HepG2 (cell line): ENCODE measurements around the gene CACNA1D. TPM values are rescaled to one million over a fixed set of nuclear protein-coding genes. Genes with fewer than 3 reads are reported as not detected.

ENCODE experiments used
- ATAC-seq: fragments of 200-7000 bp; cut with Tn5 transposase; 3 replicates; pipeline ENCODE4 v1.9.1; 2020; ENCODE audit warnings: mild to moderate bottlenecking, moderate library complexity
- BruUV-seq: library from RNA; stranded (reverse); fragments of 400-500 nt; replicated peaks from 2 replicates; lab custom pipeline; 2021; lab: Mats Ljungman, UMichigan
- CTCF ChIA-PET: fragments of 300-600 bp; formaldehyde crosslinking; extraction: SDS; loops from one replicate; lab custom pipeline; 2021; ENCODE audit warnings: low total read pairs, inconsistent platforms, low intra/inter-chr PET ratio; lab: Yijun Ruan, JAX
- POLR2A ChIA-PET: fragments of 350-600 bp; sonication (Branson Sonifier 250); formaldehyde crosslinking; loops from one replicate; lab custom pipeline; 2020; ENCODE audit warnings: antibody characterized with exemption, inconsistent platforms; lab: Yijun Ruan, JAX
- DNase-seq: peaks from one replicate; pipeline ENCODE4 v3.0.0-alpha.2; 2015; ENCODE audit warnings: low spot score
- FAIRE-seq: peaks from 3 replicates; lab custom pipeline; 2011; peaks lifted over from hg19 to GRCh38; lab: Jason Lieb, UNC
- H2AFZ ChIP-seq: one replicate; pipeline ENCODE4 v1.6.1; 2011; ENCODE audit warnings: low read length, inconsistent platforms
- H3K27ac ChIP-seq: fragments of 300-600 bp; 3 replicates; pipeline ENCODE4 v1.8.0; 2011; ENCODE audit warnings: mixed run types, mild to moderate bottlenecking, mixed read lengths, low read length, inconsistent platforms; ENCODE audit not compliant: insufficient read depth; ENCODE audit errors: extremely low read length
- H3K27me3 ChIP-seq, 2 experiments: fragments of 200-600 bp in 1 of 2; 2 replicates in 1 of 2; 3 replicates in 1 of 2; pipeline versions ENCODE4 v1.6.0 to v1.8.0; 2011; ENCODE audit warnings: low read length in 2 of 2, mild to moderate bottlenecking in 2 of 2, moderate library complexity in 2 of 2, inconsistent platforms in 1 of 2; ENCODE audit not compliant: insufficient read depth in 2 of 2, control insufficient read depth in 1 of 2
- H3K36me3 ChIP-seq, 2 experiments: fragments of 200-600 bp in 1 of 2; replicated peaks in 1 of 2; 2 replicates in 1 of 2; 3 replicates in 1 of 2; pipeline versions ENCODE4 v1.5.1 to v1.8.0; 2011; ENCODE audit warnings: low read length in 2 of 2, inconsistent platforms in 1 of 2; ENCODE audit not compliant: insufficient read depth in 2 of 2, control insufficient read depth in 1 of 2
- H3K4me1 ChIP-seq: 2 replicates; pipeline ENCODE4 v1.5.1; 2012; ENCODE audit warnings: low read length, inconsistent platforms; ENCODE audit not compliant: insufficient read depth
- H3K4me2 ChIP-seq: 2 replicates; pipeline ENCODE4 v1.6.0; 2011; ENCODE audit warnings: low read depth, low read length, inconsistent platforms
- H3K4me3 ChIP-seq, 3 experiments: fragments of 200-600 bp in 1 of 3; sonication (generic), shearing (Covaris generic) in 1 of 3; replicated peaks in 1 of 3; 2 replicates each; pipeline ENCODE4 v1.5.1; 2011 to 2016; ENCODE audit warnings: low read length in 3 of 3, inconsistent platforms in 2 of 3, low read depth in 2 of 3, mild to moderate bottlenecking in 2 of 3, control low read depth in 1 of 3, mixed read lengths in 1 of 3; ENCODE audit not compliant: insufficient read depth in 1 of 3
- H3K79me2 ChIP-seq: one replicate; pipeline ENCODE4 v1.6.1; 2011; ENCODE audit warnings: low read length, inconsistent platforms; ENCODE audit not compliant: insufficient read depth
- H3K9ac ChIP-seq: 2 replicates; pipeline ENCODE4 v1.6.0; 2011; ENCODE audit warnings: mild to moderate bottlenecking, low read depth, low read length, inconsistent platforms; ENCODE audit not compliant: insufficient read depth
- H3K9me3 ChIP-seq: 2 replicates; pipeline ENCODE4 v1.5.1; 2012; ENCODE audit warnings: mild to moderate bottlenecking, low read length
- H4K20me1 ChIP-seq: 2 replicates; pipeline ENCODE4 v1.6.0; 2011; ENCODE audit warnings: inconsistent platforms, mild to moderate bottlenecking, low read length, moderate library complexity; ENCODE audit not compliant: insufficient read depth
- ARID5B ChIP-seq: IDR thresholded peaks from 2 replicates; pipeline ENCODE4 v1.4.0; 2020; ENCODE audit warnings: mild to moderate bottlenecking, missing genetic modification reagents
- ELF1 ChIP-seq: sonication (generic); formaldehyde crosslinking; IDR thresholded peaks from 2 replicates; pipeline ENCODE4 v1.4.0; 2020; ENCODE audit warnings: missing genetic modification reagents
- GATAD1 ChIP-seq: IDR thresholded peaks from 2 replicates; pipeline ENCODE4 v1.6.1; 2016; ENCODE audit warnings: missing genetic modification reagents, missing compliant biosample characterization
- HOXA3 ChIP-seq: sonication (generic); formaldehyde crosslinking; IDR thresholded peaks from 2 replicates; pipeline ENCODE4 v1.5.0; 2020; ENCODE audit warnings: missing genetic modification reagents
- TBL1XR1 ChIP-seq: fragments of 150-350 bp; IDR thresholded peaks from 2 replicates; pipeline ENCODE4 v1.6.1; 2014; ENCODE audit warnings: borderline replicate concordance, low read length; ENCODE audit not compliant: partially characterized antibody
- TBX3 ChIP-seq: fragments of 450-650 bp; IDR thresholded peaks from 2 replicates; pipeline ENCODE4 v1.6.1; 2017; ENCODE audit warnings: antibody characterized with exemption, mild to moderate bottlenecking, inconsistent platforms, borderline replicate concordance
- TCF12 ChIP-seq, 2 experiments: fragments of 450-650 bp in 1 of 2; sonication (generic) in 1 of 2; formaldehyde crosslinking in 1 of 2; IDR thresholded peaks; 2 replicates each; pipeline versions ENCODE4 v1.6.1 to v1.8.0; 2017 to 2022; ENCODE audit warnings: antibody characterized with exemption in 1 of 2, mild to moderate bottlenecking in 1 of 2, missing genetic modification reagents in 1 of 2, moderate library complexity in 1 of 2
- ZFP36 ChIP-seq: fragments of 150-350 bp; IDR thresholded peaks from 2 replicates; pipeline ENCODE4 v1.6.1; 2018; ENCODE audit warnings: borderline replicate concordance, low read length, low read depth; ENCODE audit not compliant: partially characterized antibody
- ZNF775 ChIP-seq: sonication (generic); formaldehyde crosslinking; IDR thresholded peaks from 2 replicates; pipeline ENCODE4 v1.4.0; 2020; ENCODE audit warnings: missing genetic modification reagents, mild to moderate bottlenecking, moderate library complexity, borderline replicate concordance
- WGBS: methylation state at CpG from one replicate; pipeline ENCODE4 v1.1.6; 2017; ENCODE audit warnings: low lambda C conversion rate; 5-methylcytosine and 5-hydroxymethylcytosine counted together
- in situ Hi-C: cut with HindIII; loops from 2 replicates; pipeline ENCODE4 v1.10.0; 2017; ENCODE audit warnings: low pct_unique_long_range_greater_than_20kb; ENCODE audit not compliant: extremely low pct_ligation_motif_present
- intact Hi-C: fragments of 100-400 bp; cut with micrococcal nuclease; formaldehyde crosslinking; loops from one replicate; pipeline ENCODE4 v1.10.0; 2022; ENCODE audit not compliant: unreplicated experiment
- polyA plus RNA-seq, 8 experiments: library from polyadenylated mRNA; depleted of rRNA in 3 of 8; stranded (reverse) in 7 of 8; unstranded in 1 of 8; fragments of >200 nt; fragmentation: Illumina TruSeq in 4 of 8; extraction: Trizol in 4 of 8; gene quantifications; 2 replicates each; pipeline versions ENCODE4 v1.2.1 to v1.2.3, GENCODE V29; 2011 to 2016; ENCODE audit warnings: low read depth in 4 of 8, missing spikeins in 1 of 8, mixed read lengths in 1 of 8; ENCODE audit not compliant: insufficient read depth in 1 of 8
- total RNA-seq, 5 experiments: library from RNA; depleted of rRNA; stranded (reverse); fragments of >200 nt; fragmentation: Illumina TruSeq; extraction: Trizol; gene quantifications; 2 replicates each; pipeline ENCODE4 v1.2.3, GENCODE V29; 2016; ENCODE audit warnings: low read depth in 1 of 5
- TF ChIP-seq, protein P1 (sequence below): sonication (generic); formaldehyde crosslinking; IDR thresholded peaks from 2 replicates; pipeline ENCODE4 v1.9.0; 2021; ENCODE audit warnings: missing genetic modification reagents, borderline replicate concordance
- TF ChIP-seq, protein P2 (sequence below): sonication (generic); formaldehyde crosslinking; IDR thresholded peaks from 2 replicates; pipeline ENCODE4 v1.8.1; 2023; ENCODE audit warnings: mild to moderate bottlenecking, inconsistent platforms, moderate library complexity, missing genetic modification reagents, borderline replicate concordance

CACNA1D gene
- total and polyA plus RNA-seq, 2 of the 13 experiments (the other 11 are each of a cell fraction or from before 2014, with no cell fraction given) = 0.26 to 0.38 TPM

- TF ChIP-seq ARID5B (CRISPR knock-in tag) = no peak
- TF ChIP-seq GATAD1 = no peak
Measured at GRCh38 chr3:53775018-53775417, 280.6 kb downstream of the CACNA1D start (continued).

GRCh38 chr3:53775834-53776251 lies 281.4 kb downstream of the CACNA1D start:
- TF ChIP-seq TCF12 (IDR thresholded peaks at IDR 0.05) (no peak), TCF12 (CRISPR knock-in tag; IDR thresholded peaks at IDR 0.05) (no peak), ZNF775 (CRISPR knock-in tag) (no peak), ELF1 (no peak), TBX3 (no peak), TBL1XR1 (no peak), HOXA3 (CRISPR knock-in tag) (no peak), ZFP36 (no peak)
- TF ChIP-seq, protein P1, sequence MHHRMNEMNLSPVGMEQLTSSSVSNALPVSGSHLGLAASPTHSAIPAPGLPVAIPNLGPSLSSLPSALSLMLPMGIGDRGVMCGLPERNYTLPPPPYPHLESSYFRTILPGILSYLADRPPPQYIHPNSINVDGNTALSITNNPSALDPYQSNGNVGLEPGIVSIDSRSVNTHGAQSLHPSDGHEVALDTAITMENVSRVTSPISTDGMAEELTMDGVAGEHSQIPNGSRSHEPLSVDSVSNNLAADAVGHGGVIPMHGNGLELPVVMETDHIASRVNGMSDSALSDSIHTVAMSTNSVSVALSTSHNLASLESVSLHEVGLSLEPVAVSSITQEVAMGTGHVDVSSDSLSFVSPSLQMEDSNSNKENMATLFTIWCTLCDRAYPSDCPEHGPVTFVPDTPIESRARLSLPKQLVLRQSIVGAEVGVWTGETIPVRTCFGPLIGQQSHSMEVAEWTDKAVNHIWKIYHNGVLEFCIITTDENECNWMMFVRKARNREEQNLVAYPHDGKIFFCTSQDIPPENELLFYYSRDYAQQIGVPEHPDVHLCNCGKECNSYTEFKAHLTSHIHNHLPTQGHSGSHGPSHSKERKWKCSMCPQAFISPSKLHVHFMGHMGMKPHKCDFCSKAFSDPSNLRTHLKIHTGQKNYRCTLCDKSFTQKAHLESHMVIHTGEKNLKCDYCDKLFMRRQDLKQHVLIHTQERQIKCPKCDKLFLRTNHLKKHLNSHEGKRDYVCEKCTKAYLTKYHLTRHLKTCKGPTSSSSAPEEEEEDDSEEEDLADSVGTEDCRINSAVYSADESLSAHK = no peak
- TF ChIP-seq, protein P2, sequence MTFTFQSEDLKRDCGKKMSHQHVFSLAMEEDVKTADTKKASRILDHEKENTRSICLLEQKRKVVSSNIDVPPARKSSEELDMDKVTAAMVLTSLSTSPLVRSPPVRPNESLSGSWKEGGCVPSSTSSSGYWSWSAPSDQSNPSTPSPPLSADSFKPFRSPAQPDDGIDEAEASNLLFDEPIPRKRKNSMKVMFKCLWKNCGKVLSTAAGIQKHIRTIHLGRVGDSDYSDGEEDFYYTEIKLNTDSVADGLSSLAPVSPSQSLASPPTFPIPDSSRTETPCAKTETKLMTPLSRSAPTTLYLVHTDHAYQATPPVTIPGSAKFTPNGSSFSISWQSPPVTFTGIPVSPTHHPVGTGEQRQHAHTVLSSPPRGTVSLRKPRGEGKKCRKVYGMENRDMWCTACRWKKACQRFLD (CRISPR knock-in tag) = no peak
- H3K27me3 ChIP-seq = peaks cover 0 to 1% of the 10 kb centered on the region in 2 experiments; a peak in 1 of 5 replicates
- in situ Hi-C loops (no loop called here), intact Hi-C loops (no loop called here)
- ATAC-seq (peak; percentile 34; the same call in 1 of the 3 replicates), FAIRE-seq (no peak), DNase-seq (no peak)
- no peaks in the 10 kb centered on the region for H3K36me3 ChIP-seq
- no peaks in the 10 kb centered on the region for H3K9me3 ChIP-seq
- H2AFZ ChIP-seq = no peak overlapping the region
- no peak overlapping the region for H3K4me2 ChIP-seq
- ChIA-PET CTCF (no interaction called here), POLR2A (no interaction called here)
- no peaks in the 10 kb centered on the region for H3K79me2 ChIP-seq
- H4K20me1 ChIP-seq = no peaks in the 10 kb centered on the region
- no peaks in the 10 kb centered on the region for H3K4me1 ChIP-seq
- no peak overlapping the region for H3K27ac ChIP-seq
- 54% methylated on average over 5 of the region's 5 CpGs for WGBS
- H3K9ac ChIP-seq = no peak overlapping the region
- no peak overlapping the region for H3K4me3 ChIP-seq
- no TSS peak for BruUV-seq
